Activated CD4-positive, CD25-positive, alpha-beta regulatory T cell (primary cell): Measurements from ENCODE around the gene HOXC9.

Experiments
- DNase-seq, 4 experiments: peaks; one replicate each; lab custom pipeline; 2025; lab: John Stamatoyannopoulos, UW

Gene HOXC9

DNA sequence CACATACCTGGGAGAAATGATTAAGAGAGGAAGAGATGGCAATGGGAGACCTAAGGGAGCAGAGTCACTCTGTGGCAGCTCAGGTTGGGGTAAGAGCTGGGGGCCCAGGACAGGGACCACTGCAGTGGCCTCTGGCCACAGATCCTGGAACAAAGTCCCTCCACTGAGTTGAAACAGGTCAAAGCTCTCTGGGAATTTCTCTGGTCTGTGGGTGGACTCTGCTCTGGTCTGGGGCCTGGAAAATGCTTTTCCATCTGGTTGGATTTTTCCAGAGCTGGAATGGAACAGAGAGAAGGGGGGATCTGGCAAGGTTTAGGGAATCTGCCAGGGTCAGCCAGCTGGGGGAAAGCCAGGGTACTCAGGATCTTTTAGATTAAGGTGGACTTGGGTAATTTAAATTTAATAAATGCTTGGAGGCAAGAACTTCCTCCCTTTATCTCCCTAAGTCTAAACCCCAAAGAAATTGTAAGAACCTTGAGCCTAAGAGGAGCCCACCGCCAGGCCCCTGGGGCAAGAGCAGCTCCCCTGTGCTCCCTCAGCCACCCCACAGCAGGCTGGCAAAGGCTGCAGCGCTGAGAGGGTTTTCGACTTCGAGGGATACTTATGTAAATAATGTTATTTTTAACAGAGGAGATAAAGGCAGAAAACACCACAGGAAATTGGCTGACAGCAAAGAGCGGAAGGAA, 11.3 kb upstream of the HOXC9 start:
- DNase-seq = no peak

DNA sequence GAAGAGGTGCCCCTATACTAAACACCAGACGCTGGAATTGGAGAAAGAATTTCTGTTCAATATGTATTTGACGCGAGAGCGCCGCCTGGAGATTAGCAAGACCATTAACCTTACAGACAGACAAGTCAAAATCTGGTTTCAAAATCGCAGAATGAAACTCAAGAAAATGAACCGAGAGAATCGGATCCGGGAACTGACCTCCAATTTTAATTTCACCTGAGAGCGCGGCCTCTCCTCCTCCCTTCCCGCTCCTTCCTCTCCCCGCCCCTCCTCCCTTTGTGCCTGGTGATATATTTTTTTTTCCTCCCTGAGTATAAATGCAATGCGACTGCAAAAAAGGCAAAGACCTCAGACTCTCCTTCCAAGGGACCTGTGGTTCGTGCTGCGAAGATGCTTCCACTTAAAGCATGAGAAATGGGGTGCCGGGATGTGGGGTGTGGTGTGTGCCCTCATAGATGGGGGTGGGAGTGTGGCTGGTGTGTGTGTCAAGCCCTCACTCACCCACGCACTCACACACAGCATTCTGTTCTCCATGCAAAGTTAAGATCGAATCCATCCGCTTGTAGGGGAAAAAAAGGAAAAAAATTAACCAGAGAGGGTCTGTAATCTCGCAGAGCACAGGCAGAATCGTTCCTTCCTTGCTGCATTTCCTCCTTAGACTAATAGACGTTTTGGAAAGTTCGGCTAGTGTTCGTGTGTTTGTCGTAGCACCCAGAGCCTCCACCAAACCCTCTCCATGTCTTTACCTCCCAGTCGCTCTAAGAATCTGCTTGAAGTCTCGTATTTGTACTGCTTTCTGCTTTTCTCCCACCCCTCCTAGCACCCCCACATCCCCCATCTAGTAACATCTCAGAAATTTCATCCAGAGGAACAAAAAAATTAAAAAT, 10.5 kb upstream of the HOXC9 start:
- DNase-seq = no peak

DNA sequence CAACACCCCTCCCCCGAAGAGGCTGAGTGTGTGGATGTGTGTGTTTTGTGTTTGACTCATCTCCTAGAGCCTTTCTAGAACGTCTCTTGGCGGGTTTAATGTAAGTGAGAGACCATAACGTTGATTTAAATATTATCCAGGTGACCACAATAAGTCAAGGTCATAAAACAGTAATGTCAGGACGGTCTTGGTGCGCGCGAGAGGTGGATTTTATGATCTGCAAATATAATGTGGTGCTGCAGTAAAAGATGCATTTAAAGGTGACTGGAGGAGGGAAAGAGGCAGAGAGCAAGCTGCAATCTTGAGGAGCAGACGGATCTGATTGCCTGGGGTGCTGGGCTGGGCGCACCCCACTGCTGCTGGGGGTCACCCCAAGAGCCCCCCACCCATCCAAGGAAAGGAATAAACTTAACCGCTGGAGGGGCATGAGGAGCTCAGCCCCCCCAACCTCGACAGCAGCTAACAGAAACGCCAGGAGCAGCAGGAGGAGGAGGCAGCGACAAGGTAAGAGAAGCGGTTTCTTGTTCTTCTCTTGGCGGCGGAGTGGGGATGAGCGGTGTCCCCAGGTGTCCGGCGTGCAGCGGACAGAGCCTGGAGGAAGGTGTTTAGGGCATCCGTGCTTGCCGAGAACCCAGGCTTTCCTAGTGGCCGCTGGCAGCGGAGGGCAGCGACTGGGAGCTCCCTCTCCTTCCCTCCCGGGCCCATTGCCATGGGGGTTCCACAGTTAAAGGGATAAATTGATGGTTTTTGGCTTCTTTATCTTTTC, 9.5 kb upstream of the HOXC9 start:
- DNase-seq = no peak

DNA sequence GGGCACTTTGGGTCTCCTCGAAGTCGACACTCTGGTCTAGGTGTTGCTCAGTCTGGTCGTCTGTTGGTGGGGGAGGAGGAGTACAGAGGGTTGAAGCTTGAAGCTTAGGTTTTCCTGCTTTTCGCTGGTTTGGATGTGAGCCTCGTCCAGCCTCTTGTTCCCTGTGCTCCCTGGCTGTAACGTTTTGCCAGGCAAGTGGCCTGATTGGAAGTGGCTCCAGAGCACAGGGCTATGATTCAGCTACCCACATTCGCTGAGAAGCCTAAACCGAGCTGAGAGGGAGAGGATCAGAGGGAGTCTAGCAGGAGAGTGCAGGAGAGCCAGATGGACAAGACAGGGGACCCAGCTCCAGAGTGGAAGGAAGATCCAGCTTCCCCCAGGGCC, 8.9 kb upstream of the HOXC9 start:
- no peak for DNase-seq

DNA sequence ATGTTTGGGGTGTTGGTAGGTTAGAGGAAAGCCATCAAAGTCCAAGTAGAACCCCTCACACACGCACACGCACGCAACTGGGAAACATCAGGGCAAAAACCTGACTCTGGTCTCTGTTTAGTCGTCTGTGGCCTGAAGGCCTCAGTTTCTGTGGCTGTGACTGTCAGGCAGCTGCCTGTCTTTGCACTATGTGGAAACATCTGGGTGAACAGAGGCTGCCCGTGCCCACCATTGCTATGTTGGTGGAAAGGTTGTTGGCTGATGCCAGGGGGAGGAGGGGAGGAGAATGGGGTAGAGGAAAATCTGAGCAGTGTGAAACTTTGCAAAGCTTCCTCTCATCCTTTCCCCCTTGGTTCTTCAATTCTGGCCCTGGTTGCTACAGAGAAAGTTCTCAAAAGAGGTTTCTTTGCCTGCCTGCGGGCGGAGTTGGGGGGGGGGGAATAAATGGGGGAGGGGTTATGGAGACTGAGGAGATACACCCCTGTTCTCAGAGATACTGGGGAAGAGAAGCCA, 7.5 kb upstream of the HOXC9 start:
- no peak for DNase-seq

DNA sequence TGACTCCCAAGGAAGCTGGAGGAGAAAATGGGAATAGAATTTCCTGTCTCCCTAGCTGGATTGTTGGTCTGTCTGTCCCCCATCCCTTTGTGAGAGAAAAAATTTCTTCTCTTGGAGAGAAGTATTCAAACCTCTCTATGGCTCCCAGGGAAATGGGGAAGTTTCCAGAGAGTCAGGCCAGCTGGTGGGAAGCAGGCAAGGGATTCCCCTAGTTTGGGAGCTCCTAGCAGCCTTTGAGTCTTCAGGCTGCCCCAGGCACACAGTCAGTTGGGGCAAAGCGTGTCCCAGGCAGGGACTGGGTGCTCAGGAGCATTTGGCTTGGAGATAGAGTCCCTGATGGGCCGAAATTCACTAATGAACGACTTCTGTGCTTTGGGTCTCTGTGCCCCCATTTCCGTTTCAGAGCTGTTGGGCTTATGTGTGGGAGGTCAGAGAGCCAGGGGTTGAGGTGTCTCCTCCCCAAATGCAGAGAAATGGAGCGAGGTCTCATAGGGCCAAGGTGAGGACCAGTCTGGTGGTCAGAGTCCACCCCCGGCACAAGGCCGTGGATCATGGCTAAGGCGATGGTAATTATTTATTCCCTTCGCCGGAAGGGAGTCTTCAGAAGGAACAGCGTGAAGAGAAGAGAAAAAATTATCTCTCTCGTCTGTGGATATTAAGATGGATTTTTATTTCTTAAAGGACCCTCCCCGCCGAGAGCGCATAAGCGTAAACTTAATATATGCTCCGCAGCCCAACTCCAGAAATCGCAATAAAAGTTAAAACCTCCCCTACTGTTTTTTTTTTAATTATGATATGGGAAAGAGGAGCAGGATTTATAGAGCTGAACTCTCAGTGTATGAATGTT, 6.6 kb upstream of the HOXC9 start:
- no peak for DNase-seq

DNA sequence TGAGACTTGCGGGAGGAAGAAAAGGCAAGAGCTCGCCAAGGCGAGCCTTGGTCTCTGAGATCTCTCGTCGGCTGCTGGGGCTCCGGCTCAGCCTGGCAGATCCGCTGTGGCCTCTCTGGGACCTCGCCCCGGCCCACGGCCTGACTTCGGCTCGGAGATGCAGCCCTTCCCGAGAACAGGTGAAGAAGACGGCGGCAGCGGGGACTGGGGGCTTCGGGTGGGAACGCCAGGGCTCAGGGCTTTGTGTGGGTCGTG, 6.0 kb upstream of the HOXC9 start:
- no peak for DNase-seq

DNA sequence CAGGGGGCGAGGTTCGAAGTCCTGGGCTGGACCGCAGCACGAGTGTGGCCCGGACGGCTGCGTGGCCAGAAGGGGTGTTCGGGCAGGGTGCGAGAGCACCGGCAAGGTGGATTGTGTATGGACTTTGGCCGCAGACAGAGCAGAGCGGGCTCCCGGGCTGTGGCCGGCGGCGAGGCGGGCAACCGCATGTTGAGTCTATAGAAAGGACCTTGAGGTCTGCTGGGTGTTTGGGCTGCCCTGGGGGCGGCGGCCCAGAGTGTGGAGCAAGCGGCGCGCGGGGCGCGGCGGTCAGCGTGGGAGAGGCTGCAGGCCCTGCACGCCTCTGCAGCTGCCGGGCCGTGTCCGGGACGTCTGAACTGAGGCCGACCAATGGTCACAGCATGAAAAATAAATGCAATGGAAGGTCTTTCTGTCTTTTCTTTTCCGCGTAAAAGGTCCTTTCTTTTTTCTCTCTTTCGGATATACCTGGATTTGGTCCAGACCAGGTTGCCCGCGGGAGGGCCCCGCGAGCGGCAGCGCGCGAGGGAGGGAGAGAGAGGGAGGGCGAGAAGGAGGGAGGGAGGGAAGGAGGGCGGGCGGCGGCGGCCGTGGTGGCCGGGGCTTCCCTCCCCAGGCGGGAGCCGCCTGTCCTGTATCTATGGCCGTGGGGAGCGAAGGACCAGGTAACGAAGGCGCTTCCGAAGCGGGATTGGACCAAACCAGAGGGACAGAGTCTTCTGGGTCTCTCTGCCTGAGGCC, 5.5 kb upstream of the HOXC9 start:
- DNase-seq = no peak

DNA sequence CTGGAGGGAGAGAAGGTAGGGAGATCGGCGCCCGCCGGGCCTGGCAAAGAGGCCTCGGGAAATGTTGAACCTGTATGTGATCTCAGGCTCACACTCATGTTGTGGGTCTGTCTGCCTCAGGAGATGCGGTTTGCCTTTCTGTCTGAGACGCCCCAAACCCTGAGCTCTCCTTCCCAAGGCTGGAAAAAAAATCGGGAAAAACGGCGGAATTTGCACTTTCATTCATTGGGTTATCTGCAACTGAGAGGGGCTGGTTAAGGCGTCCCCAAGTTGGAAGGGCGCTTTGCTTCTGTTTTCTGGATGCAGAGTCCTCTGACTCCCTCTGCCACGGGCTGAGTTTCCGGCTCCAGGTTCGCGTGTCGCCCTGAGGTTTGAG, 5.0 kb upstream of the HOXC9 start:
- DNase-seq = no peak

DNA sequence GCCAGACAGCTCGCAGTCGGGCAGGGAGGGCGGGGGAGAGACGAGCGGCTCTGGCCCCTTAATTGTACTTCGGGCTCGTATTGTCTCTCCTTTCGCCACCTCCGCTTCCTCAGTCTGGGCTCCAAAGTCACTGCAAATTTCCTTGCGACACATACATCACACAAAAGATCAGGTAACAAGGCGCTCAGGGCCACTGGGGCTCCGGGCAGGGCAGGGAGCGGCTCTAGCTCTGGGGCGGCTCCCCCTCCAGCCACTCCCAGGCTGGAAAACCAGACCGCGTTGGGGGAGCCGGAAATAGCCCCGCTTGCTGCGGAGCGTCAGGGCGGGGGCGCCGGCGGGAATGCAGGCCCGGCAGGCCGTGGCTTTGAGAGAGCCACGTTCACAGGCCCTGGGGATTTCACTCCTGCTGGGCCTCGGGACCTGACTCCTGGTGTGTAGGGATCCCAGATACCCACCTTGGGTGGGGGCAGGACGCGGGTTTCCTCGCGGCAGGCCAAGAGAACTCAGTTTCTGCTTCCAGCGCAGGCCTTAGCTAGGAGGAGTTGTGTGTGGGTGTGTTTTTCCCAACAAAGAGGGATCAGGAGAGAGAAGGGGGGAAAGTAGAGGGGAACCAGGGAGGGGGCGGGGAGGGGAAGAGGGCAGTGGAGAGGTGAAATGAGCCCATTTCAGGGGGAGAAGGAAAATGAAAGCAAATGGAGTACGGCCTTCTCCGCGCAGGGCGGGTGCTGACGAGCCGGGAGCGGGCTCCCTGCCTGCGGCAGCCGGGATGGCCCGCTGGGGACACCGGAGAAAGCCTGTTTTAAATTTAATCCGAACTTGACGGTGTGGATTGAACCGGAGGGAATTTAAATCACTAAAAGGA, 4.4 kb upstream of the HOXC9 start:
- no peak for DNase-seq

DNA sequence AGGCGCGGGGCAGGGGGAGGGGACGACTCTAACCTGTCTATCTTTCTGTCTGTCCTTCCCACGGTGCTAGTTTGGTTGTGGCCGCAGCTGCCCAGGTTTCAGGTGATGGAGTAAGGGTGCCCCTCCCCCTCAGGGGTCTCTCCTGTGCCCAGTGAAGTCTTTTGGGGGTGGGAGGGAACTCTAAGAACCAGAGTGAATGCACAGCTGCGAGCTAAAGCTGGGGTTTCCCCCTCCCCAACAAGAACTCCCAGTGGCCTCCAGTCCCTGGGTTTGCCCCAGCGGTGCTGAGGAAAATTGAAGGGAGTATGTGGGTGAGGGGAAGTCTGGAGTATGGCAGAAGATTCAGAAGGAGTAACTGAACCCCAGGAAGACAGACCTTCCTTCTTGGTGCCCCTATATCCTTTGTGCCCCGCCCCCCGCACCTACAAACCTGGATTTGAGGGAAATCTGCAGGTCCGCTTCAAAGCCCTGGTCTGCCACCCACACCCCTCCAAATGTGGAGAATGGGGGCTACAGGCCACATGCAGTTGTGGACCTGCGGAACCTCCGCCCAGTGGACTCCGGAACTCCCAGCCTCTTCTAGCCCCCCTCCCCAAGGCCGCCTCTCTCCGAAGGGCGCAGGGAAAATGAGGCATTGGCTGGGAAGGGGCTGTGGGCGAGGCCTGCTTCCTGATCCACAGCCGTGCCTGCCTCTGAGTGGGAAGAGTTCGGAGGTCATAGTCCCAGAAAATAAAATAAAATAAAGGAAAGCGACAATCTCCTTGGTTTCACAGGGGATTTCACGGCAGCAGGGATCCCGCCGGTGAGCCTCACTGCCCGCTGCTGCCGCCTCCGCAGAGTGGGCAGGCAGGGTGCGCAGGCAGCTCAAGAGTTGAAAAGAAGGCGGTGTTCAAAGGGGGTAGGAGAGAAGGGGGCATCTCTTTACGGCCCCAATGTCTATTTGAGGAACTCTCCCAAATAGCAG, 3.4 kb upstream of the HOXC9 start:
- no peak for DNase-seq

DNA sequence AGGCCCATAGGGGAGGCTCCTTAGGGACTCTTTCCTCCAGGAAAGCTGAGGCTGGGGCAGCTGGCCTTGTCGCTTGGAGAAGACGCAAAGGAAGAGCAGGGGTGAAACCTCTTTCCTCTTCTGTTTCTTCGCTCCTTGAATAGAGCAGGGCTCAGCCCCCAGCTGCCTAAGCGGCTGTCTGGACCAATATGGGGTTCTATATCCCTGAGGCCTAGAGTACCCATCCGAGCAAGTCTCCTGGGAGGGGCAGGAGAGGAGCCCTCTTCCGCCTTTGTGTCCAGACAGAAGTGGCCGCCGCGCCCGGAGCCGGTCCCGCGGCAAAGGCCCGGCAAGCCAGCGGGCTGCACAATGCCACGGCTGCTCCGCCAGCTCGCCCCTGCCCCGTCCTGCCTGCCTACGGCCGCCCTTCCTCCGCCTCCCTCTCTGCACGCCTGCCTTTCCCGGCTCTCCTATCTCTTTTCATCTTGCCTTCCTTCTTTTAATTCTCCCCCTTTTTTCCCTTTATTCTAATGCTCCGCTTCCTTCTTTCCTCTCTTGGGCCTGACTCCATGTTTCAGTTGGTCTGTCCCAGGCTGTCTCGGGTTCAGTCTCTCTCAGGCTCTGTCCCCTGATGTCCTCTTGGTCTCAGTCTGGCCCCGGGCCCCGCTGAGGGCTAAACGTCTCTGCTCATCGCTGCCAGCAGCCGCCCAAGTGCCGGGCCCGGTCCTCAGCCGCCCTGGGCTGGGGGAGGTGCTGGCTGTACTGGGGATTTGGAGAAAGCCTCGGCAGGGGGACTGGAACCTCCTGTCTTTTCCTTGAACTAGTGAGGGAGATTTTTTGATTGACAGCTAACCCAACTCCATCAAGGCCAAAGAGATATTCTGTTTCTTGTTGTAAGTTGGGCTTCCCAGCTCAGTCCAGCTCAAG, 2.5 kb upstream of the HOXC9 start:
- DNase-seq = no peak

DNA sequence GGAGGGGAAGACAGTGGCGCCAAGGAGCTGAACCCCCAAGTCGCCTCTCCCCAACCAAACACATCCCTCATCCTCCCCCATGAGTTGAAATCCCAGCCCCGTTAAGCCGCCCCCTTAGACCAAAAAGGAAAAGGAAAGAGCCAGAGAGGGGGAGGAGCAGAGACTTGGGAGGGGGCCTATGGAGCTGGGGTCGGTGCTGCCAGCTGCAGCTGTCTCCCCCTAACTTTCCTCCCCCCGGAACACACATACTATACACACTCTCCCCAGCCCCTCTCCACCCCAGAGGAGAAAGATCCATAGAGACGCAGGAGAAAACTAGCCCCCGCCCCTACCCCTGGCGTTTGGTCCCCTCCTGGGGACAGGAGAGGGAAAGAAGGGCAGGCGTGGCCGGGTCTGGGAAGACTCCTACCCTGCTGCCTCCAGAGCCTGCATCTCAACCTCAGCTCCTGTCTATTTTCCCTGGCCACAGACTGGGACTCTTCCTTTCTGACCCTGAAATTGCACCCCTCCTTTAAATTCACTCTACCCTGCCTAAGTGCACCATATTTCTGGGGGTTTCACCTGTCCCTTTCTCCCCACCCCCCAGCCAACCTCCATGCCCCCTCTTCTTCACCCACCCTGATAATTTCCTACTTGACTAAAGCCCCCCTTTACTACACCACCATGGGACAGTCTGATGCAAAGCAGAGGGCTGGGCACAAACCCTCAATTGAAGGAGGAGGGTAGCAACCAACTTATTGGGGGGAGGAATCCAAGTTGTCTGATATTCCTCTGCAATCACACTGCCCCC, 1.7 kb upstream of the HOXC9 start:
- DNase-seq = no peak

DNA sequence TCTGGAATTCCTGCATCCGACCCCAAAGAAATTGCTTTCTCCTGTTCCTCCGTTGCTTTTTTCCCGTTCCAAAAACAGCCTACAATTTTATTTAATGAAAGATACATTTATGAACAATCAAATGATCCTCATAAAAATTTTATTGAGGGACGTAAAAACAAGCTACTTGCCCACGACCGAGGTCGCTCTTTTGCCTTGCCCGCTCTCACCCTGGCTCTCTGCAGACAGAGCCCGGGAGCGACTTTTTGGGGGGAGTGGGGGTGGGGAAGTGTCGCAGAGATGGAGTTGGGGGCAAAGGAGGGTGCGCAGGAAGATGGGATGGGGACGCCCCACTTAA, 1.1 kb upstream of the HOXC9 start:
- no peak for DNase-seq

DNA sequence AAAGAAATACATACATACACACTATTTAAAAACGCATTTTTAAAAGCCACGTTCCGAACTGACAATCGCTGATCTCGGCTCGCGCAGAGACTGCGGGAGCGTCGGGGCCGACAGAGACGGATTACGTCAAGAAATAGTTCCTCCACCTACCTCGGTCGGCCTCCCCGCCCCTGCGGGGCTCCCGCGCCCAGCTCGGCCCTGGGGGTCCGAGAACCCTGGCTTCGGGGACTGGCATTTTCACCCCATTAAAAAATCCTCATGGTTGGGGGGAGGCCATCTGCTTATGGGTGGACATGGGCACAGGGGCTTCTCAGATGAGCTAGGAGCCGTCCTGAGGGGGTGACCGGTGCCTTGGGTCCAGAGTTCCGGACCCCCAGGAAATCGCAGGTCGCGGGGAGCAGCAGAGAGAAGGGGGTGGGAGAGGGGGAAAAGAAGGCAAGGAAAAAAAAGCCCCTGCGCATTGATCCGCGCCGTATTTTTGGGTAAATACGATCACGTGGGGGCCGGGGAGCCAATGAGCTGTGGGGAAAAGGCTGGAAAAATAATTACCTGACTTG, 324 bp upstream of the HOXC9 start:
- no peak for DNase-seq

DNA sequence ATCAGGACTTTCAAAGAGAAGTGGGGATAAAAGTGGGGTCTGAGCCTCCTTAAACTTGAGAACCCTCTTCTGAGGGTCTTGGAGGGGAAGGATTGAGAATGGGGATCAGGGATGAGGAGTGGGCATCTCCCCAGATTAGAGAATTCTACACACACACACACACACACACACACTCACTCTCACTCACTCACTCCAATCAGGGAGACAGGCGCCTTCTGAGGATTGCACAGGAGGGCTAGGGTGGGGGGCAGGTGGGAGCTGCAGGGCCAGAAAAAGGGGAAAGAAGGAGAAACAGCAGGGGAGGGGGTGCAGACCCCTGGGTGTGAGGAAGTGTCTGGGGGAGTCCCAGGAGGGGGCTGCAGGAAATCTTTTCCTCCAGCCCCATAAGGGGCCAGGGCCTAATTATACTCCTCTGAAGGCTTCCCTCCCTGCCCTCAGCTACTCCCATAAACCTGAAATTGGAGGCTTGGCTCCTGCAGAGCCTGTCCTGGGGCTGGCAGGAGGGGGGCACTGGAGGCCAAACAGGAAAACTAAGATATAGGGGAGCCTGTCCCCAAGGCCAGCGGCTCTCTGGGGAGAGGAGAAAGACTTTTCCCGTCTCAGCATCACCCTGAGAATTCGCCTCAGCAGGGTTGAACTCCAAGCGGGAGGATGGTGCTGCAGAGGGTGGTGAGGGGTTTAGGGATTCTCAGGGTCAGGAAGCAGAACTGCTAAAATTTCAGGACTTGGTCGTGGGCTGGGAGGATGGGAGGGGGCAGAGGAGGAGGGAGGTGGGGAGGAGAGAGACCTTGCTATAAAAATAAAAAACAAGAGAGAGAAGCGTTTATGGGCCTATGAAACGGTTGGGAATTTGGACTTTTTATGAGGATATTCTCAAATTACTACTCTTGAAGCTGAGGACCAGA, 1.6 kb downstream of the HOXC9 start:
- DNase-seq = no peak
